Neural cell (in vitro differentiated cells): ENCODE data around the gene DUS1L. TPM values are rescaled to one million over a fixed set of nuclear protein-coding genes. Genes with fewer than 3 reads are reported as not detected.

Experiments used
- H2AFZ ChIP-seq: fragments of 200-600, 300-800 bp; sonication (generic), shearing (Covaris generic); 2 replicates; pipeline ENCODE4 v1.6.0; 2014; ENCODE audit warnings: low read depth, mild to moderate bottlenecking, antibody characterized with exemption, low read length, moderate library complexity
- H3F3A ChIP-seq: fragments of 200-600 bp; shearing (Covaris generic); 2 replicates; pipeline ENCODE4 v1.6.1; 2016; ENCODE audit warnings: mild to moderate bottlenecking, moderate library complexity, mixed read lengths, antibody characterized with exemption, low read length; ENCODE audit not compliant: insufficient read depth, poor library complexity, severe bottlenecking
- H3K27ac ChIP-seq: fragments of 200-600, 300-800 bp; sonication (generic), shearing (Covaris generic); 2 replicates; pipeline ENCODE4 v1.5.1; 2014; ENCODE audit warnings: mild to moderate bottlenecking, low read length, moderate library complexity
- H3K27me3 ChIP-seq: fragments of 300-800, 200-600 bp; sonication (generic), shearing (Covaris generic); 2 replicates; pipeline ENCODE4 v1.6.0; 2014; ENCODE audit warnings: mild to moderate bottlenecking, low read depth, low read length, moderate library complexity; ENCODE audit not compliant: insufficient read depth
- H3K36me3 ChIP-seq: fragments of 300-800, 200-600 bp; sonication (generic), shearing (Covaris generic); 2 replicates; pipeline ENCODE4 v1.5.1; 2014; ENCODE audit warnings: mild to moderate bottlenecking, antibody characterized with exemption, low read length, moderate library complexity; ENCODE audit not compliant: insufficient read depth
- H3K4me2 ChIP-seq: fragments of 300-800, 200-600 bp; sonication (generic), shearing (Covaris generic); 2 replicates; pipeline ENCODE4 v1.6.0; 2014; ENCODE audit warnings: mild to moderate bottlenecking, low read length
- H3K4me3 ChIP-seq: fragments of 300-800, 200-600 bp; sonication (generic), shearing (Covaris generic); 2 replicates; pipeline ENCODE4 v1.5.1; 2014; ENCODE audit warnings: mild to moderate bottlenecking, low read length, moderate library complexity
- H3K79me2 ChIP-seq: fragments of 200-600 bp; shearing (Covaris generic); replicated peaks from 2 replicates; pipeline ENCODE4 v1.6.0; 2014; ENCODE audit warnings: mild to moderate bottlenecking, low read length, moderate library complexity; ENCODE audit not compliant: insufficient read depth
- H3K9ac ChIP-seq: fragments of 300-800, 200-600 bp; sonication (generic), shearing (Covaris generic); 2 replicates; pipeline ENCODE4 v1.6.1; 2016; ENCODE audit warnings: mild to moderate bottlenecking, low read length, mixed read lengths
- H3K9me2 ChIP-seq: fragments of 200-600 bp; shearing (Covaris generic); 2 replicates; pipeline ENCODE4 v1.6.1; 2016; ENCODE audit warnings: mild to moderate bottlenecking, low read length, mixed read lengths; ENCODE audit not compliant: insufficient read depth
- H3K9me3 ChIP-seq: fragments of 200-600, 300-800 bp; sonication (generic), shearing (Covaris generic); 2 replicates; pipeline ENCODE4 v1.6.1; 2016; ENCODE audit warnings: mild to moderate bottlenecking, mixed run types, low read length, moderate library complexity, mixed read lengths
- H4K20me1 ChIP-seq: fragments of 200-600 bp; shearing (Covaris generic); 2 replicates; pipeline ENCODE4 v1.6.1; 2016; ENCODE audit warnings: mild to moderate bottlenecking, mixed run types; ENCODE audit not compliant: insufficient read depth
- CTCF ChIP-seq: fragments of 450-650 bp; IDR thresholded peaks from 2 replicates; pipeline ENCODE4 v1.5.1; 2014; ENCODE audit warnings: antibody characterized with exemption, mild to moderate bottlenecking, moderate library complexity; ENCODE audit not compliant: poor library complexity, severe bottlenecking
- EP300 ChIP-seq: fragments of 450-650 bp; conservative IDR thresholded peaks from 2 replicates; pipeline ENCODE4 v1.6.1; 2014; ENCODE audit warnings: antibody characterized with exemption, mild to moderate bottlenecking, moderate library complexity; ENCODE audit not compliant: poor library complexity, severe bottlenecking
- EZH2 ChIP-seq: fragments of 200-600, 300-800 bp; shearing (Covaris generic), sonication (generic); IDR thresholded peaks from 2 replicates; pipeline ENCODE4 v1.6.1; 2014; ENCODE audit warnings: antibody characterized with exemption, low read length, borderline replicate concordance, mild to moderate bottlenecking; ENCODE audit not compliant: insufficient read depth, poor library complexity, severe bottlenecking
- MXI1 ChIP-seq: fragments of 450-650 bp; conservative IDR thresholded peaks from 2 replicates; pipeline ENCODE4 v1.6.1; 2014; ENCODE audit warnings: antibody characterized with exemption, mild to moderate bottlenecking; ENCODE audit not compliant: poor library complexity, severe bottlenecking
- POLR2AphosphoS5 ChIP-seq: IDR thresholded peaks from 2 replicates; pipeline ENCODE4 v1.6.1; 2012
- RAD21 ChIP-seq: fragments of 450-650 bp; conservative IDR thresholded peaks from 2 replicates; pipeline ENCODE4 v1.6.1; 2014; ENCODE audit warnings: antibody characterized with exemption, mild to moderate bottlenecking, moderate library complexity
- REST ChIP-seq: IDR thresholded peaks from 2 replicates; pipeline ENCODE4 v1.6.1; 2012; ENCODE audit warnings: borderline replicate concordance
- SMC3 ChIP-seq: fragments of 450-650 bp; conservative IDR thresholded peaks from 2 replicates; pipeline ENCODE4 v1.6.1; 2014; ENCODE audit warnings: antibody characterized with exemption, mild to moderate bottlenecking, moderate library complexity; ENCODE audit not compliant: poor library complexity
- TAF1 ChIP-seq: IDR thresholded peaks from 2 replicates; pipeline ENCODE4 v1.6.1; 2012; ENCODE audit warnings: low read depth
- polyA plus RNA-seq: library from polyadenylated mRNA; depleted of rRNA; stranded (reverse); fragments of >200 nt; gene quantifications from 2 replicates; pipeline ENCODE4 v1.2.3, GENCODE V29; 2014

Gene DUS1L
- polyA plus RNA-seq, 1 donor from 2014 or later: 100 TPM

GRCh38 chr17:82055023-82055964, 10.3 kb downstream of the DUS1L start:
- Histone ChIP-seq H3K4me3 (no peak overlapping the region), H2AFZ (no peak overlapping the region), H3K9me3 (no peaks in the 10 kb centered on the region), H3F3A (no peaks in the 10 kb centered on the region), H3K4me2 (no peak overlapping the region), H3K36me3 (no peaks in the 10 kb centered on the region), H3K27ac (no peak overlapping the region), H3K79me2 (peaks cover 10% of the 10 kb centered on the region), H3K27me3 (no peaks in the 10 kb centered on the region), H3K9ac (no peak overlapping the region), H3K9me2 (no peaks in the 10 kb centered on the region), H4K20me1 (no peaks in the 10 kb centered on the region)
- TF ChIP-seq EZH2 (no peak), SMC3 (no peak), REST (no peak), MXI1 (no peak), POLR2AphosphoS5 (no peak), TAF1 (no peak), EP300 (no peak), CTCF (no peak), RAD21 (no peak)

- no peak for TF ChIP-seq EP300
- no peak for TF ChIP-seq CTCF
- no peak for TF ChIP-seq RAD21
- H3K9me2 ChIP-seq: no peaks in the 10 kb centered on the region
- H3K36me3 ChIP-seq: no peaks in the 10 kb centered on the region
Measured at GRCh38 chr17:82054351-82055022, 11.1 kb downstream of the DUS1L start.

More at GRCh38 chr17:82054351-82055022, 11.1 kb downstream of the DUS1L start:
- Histone ChIP-seq H3K27me3 (no peaks in the 10 kb centered on the region), H3K27ac (no peak overlapping the region), H3K9me3 (no peaks in the 10 kb centered on the region), H3F3A (no peaks in the 10 kb centered on the region), H2AFZ (no peak overlapping the region), H4K20me1 (no peaks in the 10 kb centered on the region), H3K4me3 (no peak overlapping the region), H3K79me2 (peaks cover 10% of the 10 kb centered on the region), H3K4me2 (no peak overlapping the region), H3K9ac (no peak overlapping the region)
